NCI-H460 (cell line): Measurements from ENCODE around the gene ERICH3. TPM values are rescaled to one million over a fixed set of nuclear protein-coding genes. Genes with fewer than 3 reads are reported as not detected.

Source experiments
- DNase-seq: peaks from one replicate; pipeline ENCODE4 v3.0.0-alpha.2; 2016; ENCODE audit warnings: low read depth; ENCODE audit errors: extremely low read depth
- polyA plus RNA-seq: library from polyadenylated mRNA; depleted of rRNA; stranded (reverse); fragments of >200 nt; gene quantifications from 2 replicates; pipeline ENCODE4 v1.2.3, GENCODE V29; 2014; cell fraction: nucleus; rRNA removed
- total RNA-seq: library from RNA; depleted of rRNA; stranded (reverse); fragments of >200 nt; shearing (Covaris generic); gene quantifications from 2 replicates; pipeline ENCODE4 v1.2.3, GENCODE V29; 2014; rRNA removed

The ERICH3 gene, protein sequence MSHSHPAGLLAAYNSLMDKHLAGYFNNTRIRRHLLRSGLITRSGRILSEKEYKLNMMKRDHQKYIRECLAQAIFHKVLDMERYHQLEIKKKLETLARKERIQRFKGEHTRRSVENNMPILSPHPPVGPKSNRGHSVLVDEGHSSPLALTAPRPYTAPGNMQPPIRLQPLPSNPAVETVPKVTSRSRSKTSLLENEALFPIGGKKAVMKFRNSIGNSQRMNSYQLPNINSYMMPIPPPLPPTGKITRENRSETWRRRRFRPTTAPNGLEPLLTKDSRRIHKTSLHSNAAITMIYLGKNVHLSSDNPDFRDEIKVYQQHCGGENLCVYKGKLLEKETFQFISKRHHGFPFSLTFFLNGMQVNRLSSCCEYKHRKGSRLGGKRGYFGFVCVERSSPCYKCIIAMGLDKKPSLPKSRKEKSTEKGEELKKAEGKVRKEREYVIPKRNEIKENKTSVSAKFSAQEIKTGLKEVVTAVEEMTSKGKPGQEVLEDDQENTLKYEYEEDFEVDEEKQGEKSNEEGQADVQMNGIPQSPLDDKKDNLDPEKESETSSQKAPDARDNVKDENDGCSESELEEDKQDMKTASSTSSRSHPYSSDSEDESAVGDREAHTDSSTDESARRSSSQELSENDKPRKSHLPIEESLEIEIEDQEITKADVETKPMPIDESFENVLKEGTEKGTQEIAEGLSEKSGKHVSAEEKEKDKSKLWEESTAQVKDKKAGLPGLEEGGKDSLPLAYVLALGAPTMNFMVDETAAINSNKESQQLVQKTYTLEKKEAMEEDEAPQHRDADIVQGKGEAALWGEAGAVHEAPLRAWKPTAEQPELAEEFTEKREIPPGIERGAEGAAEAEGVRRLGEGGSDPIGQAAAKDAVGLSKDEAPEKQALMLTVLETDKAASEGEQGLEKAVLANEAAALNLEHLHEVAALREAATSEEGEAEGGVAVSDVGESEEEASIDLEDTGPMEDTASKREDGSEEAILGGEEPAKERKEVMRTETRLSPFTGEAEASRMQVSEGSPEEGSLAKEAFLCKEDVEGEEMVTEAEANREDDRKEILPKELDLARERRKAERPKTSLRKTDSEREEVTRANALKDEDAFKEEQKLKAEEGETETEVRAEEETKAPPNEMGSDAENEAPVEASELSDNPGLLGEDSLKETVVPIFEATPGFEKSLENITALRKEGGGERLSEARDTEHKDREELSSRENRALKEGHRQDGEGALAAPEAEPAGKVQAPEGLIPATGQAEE (N-terminal part only)
- not detected in 2 replicates for total RNA-seq
- polyA plus RNA-seq = not detected in 2 replicates

- no peak for DNase-seq
Observed at GRCh38 chr1:74673351-74674111, at the start of gene ERICH3. ERICH3 (minus strand) TSS chr1:74673792; CDS start chr1:74673519, 273 bp downstream.

GRCh38 chr1:74717626-74718025 is 44.0 kb upstream of the ERICH3 start:
- DNase-seq = no peak

- DNase-seq = no peak
Observed at GRCh38 chr1:74716822-74717221, 43.2 kb upstream of the ERICH3 start.

DNA sequence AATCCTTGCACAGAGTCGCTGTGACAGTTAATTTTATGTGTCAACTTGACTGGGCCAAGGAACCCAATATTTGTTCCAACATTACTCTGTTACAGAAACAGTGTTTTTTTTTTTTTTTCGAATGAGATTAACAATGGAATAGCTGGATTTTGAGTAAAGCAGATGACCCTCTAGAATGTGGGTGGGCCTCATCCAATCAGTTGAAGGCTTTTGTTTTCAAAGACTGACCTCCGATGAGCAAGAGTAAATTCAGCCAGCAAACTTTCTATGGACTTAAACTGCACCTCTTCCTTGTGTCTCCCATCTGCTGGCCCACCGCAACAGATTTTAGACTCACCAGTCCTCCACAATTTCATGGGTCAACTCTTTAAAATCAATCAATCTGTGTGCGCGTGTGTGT is 42.2 kb upstream of the ERICH3 start:
- DNase-seq = no peak

- no peak for DNase-seq
Observed at GRCh38 chr1:74715236-74715502, 41.6 kb upstream of the ERICH3 start.

- no peak for DNase-seq
Observed at GRCh38 chr1:74714429-74715235, 41.0 kb upstream of the ERICH3 start.

GRCh38 chr1:74713849-74714248 is 40.3 kb upstream of the ERICH3 start:
- DNase-seq = no peak

- DNase-seq = no peak
Observed at GRCh38 chr1:74712881-74713280, 39.3 kb upstream of the ERICH3 start.

DNA sequence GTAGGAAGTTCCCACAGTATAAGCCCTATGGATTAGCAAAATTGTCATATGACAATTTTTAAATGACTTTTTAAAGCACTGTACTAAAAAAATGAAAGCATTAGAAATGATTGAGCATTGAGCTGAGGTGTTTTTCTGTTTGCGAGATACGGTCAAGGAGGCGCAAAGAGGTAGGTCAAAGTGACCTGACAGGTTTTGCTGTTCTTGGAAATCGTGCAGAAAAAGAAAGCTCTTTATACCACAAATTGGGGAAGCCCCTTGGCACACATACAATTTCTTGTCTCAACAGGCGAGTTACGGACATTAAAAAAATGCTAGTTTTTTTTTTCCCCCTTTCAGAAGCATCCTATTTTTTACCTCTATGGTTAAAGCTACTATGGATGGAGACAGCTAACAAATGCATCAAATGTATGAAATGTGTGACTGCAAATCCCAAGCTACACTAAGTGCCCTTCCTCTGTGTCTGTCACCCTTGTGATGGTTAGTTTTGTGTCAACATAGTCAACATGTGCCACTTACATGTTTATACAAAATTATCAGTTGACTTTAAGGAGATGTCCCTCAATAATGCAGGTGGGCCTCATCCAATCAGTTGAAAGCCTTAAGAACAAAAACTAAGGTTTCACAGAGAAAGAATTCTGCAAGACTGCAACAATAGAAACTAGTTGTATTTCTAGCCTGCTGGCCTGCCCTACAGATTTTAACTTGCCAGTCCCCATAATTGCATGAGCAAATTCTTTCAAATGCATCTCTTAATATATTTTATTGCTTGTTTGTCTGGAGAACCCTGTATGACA is 30.0 kb upstream of the ERICH3 start:
- DNase-seq = no peak

DNA sequence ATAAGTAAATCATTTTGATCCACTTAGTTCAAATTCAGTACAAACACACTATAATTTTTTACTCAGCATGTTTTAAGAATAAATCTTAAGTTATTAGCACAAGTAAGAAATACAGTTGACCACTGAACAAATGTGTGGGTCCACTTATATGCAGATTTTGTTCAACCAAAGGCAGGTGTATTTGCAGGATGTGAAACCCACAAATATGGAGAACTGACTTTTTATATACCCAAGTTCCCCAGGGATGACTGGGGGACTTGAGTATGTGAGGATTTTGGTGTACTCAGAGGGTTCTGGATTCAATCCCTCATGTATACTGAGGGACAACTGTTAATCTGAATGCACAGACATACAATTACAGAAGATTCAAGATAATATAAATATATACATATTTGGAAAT is 25.7 kb upstream of the ERICH3 start:
- DNase-seq = no peak

DNA sequence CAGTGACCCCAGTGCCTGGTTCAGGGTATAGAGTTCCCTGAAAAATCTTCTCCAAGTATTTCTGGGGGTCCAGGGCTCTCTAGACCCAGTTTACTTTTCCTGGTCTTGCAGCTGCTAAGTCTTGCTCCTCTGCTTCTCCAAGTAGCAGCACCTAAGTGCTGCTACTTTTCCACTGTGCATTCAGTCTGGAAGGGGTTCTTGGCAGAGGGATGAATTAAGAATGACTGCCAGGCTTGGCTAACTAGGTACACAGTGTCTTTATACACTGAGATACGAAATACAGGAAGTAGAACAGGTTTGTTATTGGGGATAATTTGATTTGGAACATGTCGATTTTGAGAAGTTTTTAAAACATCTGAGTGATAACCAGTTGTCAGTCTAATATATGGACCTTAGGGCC is 24.2 kb upstream of the ERICH3 start:
- DNase-seq = no peak

DNA sequence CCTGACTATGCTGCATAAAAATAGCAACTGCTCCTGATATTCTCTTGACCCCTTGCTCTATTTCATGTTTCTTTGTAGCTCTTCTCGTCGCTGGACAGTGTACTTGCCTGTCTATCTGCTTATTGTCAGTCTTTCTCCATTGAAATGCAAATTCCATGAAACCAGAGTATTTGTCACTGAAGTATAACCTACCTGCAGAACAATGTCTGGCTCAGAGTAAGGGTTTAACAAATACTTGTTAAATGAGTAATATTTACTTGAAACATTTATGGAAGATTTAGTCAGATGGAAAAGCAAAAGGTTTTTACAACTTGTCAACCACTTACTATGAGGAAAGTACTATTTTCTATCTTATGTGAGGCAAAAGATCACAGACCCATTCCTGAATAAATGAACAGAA is 19.9 kb upstream of the ERICH3 start:
- peak; percentile 50 for DNase-seq

DNA sequence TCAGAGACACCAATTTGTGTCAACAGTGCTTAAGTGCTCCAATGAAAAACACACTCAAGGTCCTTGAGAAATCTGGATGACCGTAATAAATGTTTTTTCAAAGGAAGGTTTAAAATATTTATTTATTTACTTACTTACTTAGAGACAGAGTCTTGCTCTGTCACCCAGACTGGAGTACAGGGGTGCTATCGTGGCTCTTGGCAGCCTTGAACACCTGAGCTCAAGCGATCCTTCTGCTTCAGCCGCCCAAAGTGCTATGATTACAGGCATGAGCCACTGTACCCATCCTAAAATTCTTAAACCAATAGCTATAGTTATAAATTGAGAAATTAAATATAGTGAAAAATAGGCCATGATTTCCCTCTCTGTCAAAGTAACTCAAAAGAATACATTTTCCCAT is 17.3 kb upstream of the ERICH3 start:
- DNase-seq = no peak

DNA sequence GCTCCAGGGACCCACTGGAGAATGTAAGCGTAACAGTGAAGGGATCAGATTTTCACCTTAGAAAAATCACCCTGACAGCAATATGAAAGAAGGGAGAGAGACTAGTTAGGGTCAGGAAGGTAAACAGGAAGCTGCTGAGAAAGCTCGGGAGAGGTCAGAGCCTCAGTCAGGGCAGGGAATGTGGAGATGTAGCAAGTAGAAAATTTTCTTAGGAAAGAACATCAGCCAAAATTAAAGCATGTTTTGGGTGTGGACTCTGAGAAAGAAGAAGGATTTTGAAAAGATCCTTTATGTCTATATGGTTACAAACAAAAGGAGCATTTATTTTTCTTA is 16.7 kb upstream of the ERICH3 start:
- no peak for DNase-seq

DNA sequence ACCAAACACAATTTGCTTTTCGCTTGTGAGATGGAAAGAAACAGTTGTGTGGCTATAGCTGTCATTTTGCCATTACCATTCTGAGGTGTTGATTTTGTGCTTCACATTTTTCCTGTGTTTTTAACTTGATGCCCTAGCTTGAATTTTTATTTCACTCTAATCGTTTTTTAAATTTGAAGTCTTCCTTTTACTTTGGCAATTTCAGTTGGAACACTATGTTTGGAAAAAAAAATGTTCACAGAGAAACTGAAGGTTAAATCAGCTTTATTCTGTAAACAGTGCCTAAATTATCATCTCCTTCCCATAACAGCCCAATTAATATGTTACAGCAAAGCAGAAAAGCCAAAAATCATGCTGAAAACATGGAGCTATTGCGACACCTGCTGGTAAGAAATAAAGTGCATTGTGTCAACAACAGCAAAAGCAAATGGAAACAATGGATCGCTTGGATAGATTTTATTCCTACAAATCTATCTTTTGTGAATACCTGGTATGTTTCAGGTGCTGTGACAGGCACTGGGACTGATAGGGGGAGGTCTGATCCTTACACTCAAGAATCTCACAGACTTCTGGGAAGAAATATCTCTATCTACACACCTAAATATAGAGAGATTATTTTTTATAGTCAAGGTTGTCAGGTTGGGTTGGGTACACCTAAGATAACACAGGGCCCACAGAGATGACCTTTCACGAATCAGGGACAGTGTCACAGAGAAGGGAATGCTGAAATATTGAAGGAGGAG is 16.2 kb upstream of the ERICH3 start:
- peak; percentile 50 for DNase-seq

GRCh38 chr1:74686928-74687327 is 13.3 kb upstream of the ERICH3 start:
- no peak for DNase-seq

DNA sequence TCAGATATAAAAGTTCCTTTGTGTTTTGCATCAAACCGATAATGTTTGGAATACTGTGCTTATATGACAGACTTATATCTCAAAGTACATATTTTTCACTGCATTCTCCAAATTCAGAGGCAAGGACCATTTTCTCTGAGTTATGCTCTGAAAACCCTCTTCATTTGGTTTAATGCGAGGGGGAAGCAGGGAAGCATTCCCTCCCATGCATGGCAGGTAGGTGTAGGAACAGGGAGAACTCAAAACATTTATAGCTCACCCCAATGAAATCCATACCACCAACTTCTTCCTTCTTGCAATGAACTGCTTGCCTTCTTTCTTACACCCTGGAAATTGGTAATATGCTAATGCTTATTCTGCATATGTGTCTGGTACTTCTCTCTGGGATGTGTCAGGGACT is 10.7 kb upstream of the ERICH3 start:
- no peak for DNase-seq

DNA sequence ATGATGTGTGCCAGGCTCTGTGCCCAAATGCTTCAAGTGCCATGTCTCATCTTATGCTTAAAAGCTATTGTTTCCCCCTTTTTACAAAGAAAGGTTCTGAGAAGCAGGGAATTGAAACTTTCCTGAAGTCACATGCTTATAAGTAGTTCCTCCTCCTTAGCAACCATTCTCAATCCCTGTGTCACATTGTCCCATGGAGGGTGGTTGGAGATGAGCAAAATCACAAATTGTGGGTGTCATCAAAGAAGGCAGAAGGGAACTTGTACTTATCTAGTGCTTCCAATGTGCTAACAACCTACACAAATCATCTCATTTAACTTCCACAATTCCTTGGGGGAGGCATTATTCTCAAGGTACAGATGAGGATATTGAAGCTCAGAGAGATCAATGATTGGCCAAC is 10.1 kb upstream of the ERICH3 start:
- no peak for DNase-seq
